ENCODE results near the gene EGFL6.

The EGFL6 gene, protein sequence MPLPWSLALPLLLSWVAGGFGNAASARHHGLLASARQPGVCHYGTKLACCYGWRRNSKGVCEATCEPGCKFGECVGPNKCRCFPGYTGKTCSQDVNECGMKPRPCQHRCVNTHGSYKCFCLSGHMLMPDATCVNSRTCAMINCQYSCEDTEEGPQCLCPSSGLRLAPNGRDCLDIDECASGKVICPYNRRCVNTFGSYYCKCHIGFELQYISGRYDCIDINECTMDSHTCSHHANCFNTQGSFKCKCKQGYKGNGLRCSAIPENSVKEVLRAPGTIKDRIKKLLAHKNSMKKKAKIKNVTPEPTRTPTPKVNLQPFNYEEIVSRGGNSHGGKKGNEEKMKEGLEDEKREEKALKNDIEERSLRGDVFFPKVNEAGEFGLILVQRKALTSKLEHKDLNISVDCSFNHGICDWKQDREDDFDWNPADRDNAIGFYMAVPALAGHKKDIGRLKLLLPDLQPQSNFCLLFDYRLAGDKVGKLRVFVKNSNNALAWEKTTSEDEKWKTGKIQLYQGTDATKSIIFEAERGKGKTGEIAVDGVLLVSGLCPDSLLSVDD

GRCh38 chrX:13569479-13570260 lies at the start of gene EGFL6:
TSS of gene EGFL6 (plus strand) at chrX:13569601. CDS start at chrX:13569862, 261 bp downstream.
- DNase-seq = no peak

GRCh38 chrX:13520351-13520750 lies 49.0 kb upstream of the EGFL6 start:
- DNase-seq = no peak

GRCh38 chrX:13520936-13521335 lies 48.5 kb upstream of the EGFL6 start:
- no peak for DNase-seq

- no peak for DNase-seq
Observed at GRCh38 chrX:13522811-13523210, 46.6 kb upstream of the EGFL6 start.

- no peak for DNase-seq
Observed at GRCh38 chrX:13533726-13534125, 35.7 kb upstream of the EGFL6 start.

DNA sequence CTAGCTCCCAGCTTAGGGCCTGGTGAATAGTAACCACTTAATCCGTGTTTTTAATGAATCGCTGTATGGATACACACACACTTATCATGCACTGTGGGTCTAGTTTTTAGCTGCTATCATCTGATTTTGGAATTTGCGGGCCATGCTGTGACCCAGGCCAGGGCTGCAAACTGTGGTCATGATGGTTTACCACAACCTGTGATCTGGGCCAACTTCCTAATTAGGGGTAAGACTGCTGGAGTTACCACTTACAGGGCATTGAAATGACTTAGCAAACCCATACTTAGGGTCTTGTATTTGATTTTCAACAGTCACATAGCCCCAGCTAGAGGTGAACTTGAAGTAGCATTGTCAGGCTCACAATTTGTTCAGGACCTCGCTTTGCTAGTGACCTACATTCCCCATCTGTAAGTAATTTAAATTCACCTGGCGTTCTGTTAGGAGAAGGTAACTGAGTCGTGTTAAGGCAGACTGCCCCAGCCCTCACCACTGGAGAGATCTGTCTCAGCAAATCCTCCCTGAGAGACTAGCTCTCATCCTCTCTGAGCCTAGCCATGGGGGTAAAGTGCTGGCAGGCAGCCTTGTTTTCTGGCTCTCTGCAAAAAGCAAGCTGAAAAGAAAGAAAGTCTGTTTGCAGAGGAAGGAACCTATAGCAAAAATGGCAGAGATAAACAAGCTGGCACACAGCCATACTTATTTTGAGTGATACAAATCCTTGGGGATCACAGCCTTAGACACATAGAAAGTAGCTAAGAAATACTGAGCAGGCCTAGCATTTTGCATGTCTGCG lies 33.8 kb upstream of the EGFL6 start:
- no peak for DNase-seq

GRCh38 chrX:13536551-13536950 lies 32.9 kb upstream of the EGFL6 start:
- no peak for DNase-seq

DNA sequence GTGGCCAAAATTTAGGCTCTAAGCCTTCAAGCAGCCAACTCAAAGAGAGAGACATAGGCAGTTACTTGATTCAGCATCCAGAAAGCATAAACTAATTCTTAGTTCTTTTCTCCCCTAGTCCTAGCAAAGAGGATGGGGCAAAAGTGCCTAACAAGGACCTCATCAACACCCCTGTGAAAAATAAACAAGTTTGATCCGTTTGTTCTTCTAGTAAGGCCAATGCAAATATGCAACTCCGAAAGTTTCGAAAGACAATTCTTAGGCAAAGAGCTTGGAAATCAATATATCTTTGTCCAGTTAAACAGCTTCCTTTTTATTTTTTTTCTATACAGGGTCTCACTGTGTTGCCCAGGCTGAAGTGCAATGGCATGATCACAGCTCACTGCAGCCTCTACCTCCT lies 31.0 kb upstream of the EGFL6 start:
- DNase-seq = no peak

DNA sequence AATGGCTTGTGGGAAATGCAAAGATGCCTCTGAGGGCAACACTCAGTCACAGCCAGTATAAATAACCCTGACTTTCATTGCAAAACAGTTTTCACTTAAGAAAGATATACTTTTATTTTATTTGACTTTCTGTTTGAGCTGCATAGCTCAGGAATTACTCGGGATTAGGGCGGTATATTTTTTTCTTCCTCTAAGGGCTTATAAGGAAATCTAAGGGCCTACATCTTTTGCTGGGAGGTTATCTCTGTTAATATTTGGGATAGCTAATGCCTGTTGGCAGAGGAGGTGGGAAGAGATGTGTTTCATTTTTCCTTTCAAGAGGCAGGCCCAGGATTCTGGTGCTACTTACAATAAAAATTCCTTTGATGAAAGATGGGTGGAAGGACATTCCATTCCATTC lies 28.8 kb upstream of the EGFL6 start:
- DNase-seq = no peak

- no peak for DNase-seq
Observed at GRCh38 chrX:13545726-13546125, 23.7 kb upstream of the EGFL6 start.

- no peak for DNase-seq
Observed at GRCh38 chrX:13547671-13548070, 21.7 kb upstream of the EGFL6 start.

DNA sequence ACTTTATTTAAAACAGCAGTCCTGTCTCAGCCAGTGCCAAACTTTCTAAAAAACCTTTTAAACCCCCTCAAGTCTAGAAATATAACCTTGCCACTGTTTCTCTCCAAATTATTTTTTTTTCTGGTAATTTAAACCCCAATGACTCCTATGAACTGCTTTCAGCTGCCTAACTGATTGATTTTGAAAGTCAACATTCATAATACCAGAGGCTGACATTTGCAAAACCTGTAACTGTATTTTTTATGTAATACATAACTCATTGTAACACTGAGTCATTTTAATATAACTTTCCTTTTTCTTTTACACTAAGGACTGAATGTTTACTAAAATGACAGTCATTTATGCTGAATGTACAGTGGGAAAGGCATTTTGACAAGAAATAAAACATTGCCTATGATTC lies 19.1 kb upstream of the EGFL6 start:
- DNase-seq = no peak

- DNase-seq = no peak
Observed at GRCh38 chrX:13551610-13552009, 17.8 kb upstream of the EGFL6 start.

DNA sequence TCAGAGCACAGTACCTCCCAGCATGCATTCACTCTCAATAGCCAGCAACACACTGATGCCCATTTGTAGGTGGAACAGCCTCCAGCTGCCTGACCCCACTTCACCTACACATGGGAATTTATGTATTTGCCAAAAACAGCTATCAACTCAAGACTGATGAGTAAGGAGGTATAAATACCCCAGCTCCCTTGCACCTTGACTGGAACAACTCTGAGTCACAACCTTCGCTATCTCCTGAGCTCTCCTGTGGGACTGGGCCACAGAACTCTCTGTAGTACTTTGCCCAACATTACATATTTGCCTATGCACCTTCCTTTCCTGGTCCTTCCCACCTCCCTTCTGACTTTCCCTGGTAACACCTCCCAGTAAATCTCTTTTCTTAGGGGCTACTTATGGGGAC lies 16.5 kb upstream of the EGFL6 start:
- no peak for DNase-seq

DNA sequence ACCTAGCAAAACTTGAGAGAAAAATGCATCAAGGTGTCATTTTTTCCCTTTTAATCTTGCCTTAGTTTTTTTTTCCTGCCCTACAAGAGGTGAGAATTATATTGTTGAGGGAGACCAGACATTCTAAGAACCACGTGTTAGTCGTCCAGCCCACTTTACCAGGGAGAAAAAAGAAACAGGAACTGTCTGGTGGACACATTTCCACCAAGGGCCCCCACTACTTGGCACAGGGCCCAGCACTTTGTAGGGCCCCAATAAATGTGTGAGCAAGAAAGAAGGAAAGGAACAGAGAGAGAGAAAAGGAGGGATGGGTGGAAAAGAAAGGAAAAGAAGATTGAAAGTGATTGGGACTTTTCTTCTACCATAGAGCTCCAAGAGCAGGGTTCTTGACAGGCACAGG lies 3.9 kb upstream of the EGFL6 start:
- no peak for DNase-seq

DNA sequence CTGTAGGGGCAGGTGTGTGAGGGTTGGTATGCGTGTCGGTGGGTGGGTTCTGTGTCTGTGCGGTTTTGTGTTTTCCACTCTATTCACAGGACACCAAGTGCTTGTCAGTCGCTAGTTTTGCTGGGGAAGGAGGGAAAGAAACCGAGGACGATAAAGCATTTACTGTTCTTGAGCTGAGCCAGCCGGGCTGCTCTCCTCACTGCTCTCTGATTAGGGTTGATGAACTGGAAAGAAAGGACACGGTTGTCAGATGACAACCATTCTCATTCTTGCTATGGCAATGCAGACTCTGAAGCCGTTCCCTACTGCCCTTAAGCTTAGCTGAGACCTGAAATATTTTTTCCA lies 832 bp downstream of the EGFL6 start:
- no peak for DNase-seq

DNA sequence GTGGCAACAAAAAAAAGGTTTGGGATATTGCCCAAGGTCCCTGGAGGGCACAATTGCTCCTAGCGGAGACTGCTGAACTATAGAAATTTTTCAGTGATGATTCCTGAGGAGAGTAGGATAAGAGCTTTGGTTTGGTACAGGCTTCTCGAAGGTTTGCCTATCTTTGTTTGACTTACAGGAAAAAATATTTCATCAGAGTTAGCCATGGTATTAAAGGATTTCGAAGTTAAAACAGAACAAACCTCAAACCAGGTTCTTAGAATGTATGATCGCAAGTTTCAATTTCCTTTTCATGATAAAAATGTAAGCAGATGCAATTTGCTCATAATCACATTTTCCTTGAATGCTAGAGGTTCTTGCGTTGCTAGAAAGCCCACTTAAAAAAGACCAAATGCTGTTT lies 1.7 kb downstream of the EGFL6 start:
- no peak for DNase-seq

DNA sequence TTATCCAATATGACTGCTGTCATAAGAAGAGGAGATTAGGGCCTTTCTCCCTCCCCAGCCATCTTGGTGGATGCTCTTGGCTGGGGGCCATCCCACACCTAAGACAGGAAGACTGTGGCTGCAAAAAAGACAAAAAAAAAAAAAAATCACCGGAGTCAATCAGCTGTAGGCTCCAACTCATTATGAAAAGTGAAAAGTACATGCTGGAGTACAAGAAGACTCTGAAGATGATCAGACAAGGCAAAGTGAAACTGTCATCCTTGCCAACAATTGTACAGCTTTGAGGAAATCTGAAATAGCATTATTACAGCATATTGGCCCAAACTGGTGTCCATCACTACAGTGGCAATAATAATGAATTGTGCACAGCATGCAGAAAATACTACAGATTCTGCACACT lies 5.2 kb downstream of the EGFL6 start:
- no peak for DNase-seq

- DNase-seq = no peak
Observed at GRCh38 chrX:13579661-13580060, 10.3 kb downstream of the EGFL6 start.

GRCh38 chrX:13581554-13581953 lies 12.2 kb downstream of the EGFL6 start:
- no peak for DNase-seq

DNA sequence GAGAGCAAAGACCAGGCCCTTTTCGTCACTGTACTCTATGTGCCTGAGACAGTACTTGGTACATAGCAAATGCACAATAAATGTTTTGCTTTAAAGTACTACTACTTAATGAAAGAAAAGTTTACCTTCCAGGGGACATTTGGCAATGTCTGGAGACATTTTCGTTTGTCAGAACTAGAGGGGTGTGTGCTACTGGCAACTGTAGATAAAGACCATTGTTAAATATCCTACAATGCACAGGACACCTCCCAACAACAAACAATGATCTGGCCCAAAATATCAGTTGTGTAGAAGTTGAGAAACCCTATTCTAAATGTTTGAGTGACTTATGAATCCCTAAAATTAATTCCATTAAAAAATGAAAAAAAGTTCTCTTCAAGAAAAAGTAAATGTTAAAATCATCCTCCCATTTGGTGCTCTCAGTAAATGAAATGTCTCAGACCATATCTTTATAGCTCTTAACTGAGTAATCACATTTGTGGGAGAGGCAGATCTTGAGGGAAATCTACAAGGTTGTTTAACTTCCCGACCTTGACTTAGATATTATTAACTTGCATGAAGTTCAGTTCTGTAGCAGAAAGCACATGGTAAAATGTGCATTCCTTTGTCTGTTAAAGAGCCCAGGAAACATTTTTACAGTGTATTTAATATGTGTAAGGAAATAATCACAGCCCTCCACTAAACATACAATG lies 18.5 kb downstream of the EGFL6 start:
- DNase-seq = no peak

GRCh38 chrX:13590207-13590606 lies 20.8 kb downstream of the EGFL6 start:
- DNase-seq = no peak

GRCh38 chrX:13590914-13591313 lies 21.5 kb downstream of the EGFL6 start:
- no peak for DNase-seq

Data from NCI-H146 (cell line).